WTC11 (cell line): ENCODE measurements around the gene DRD4. TPM values are rescaled to one million over a fixed set of nuclear protein-coding genes. Genes with fewer than 3 reads are reported as not detected.
"Not testable (repeated sequence)": the region's sequence is repeated elsewhere in the genome, so short reads cannot be mapped to it uniquely, and the experiment has no call there.

Experiments
- ATAC-seq: fragments of 200-7000 bp; cut with Tn5 transposase; 2 replicates; pipeline ENCODE4 v1.10.0; 2021; ENCODE audit warnings: mild to moderate bottlenecking, moderate library complexity
- CTCF ChIA-PET: fragments of 300-600 bp; sonication (Branson Sonifier 250); formaldehyde crosslinking; loops from one replicate; lab custom pipeline; 2021; ENCODE audit warnings: antibody characterized with exemption; lab: Charles Lee
- POLR2A ChIA-PET: fragments of 350-600 bp; sonication (Branson Sonifier 250); formaldehyde crosslinking; loops from one replicate; lab custom pipeline; 2021; ENCODE audit warnings: antibody characterized with exemption; lab: Charles Lee
- DNase-seq: peaks from one replicate; pipeline ENCODE4 v3.0.0; 2021; ENCODE audit warnings: low spot score
- H3K27ac Mint-ChIP-seq: 2 replicates; pipeline ENCODE4 v1.8.0; 2021; ENCODE audit warnings: mixed read lengths
- H3K27me3 Mint-ChIP-seq: 2 replicates; pipeline ENCODE4 v1.8.0; 2021; ENCODE audit warnings: low read depth, mild to moderate bottlenecking, moderate library complexity, mixed read lengths
- H3K36me3 Mint-ChIP-seq: 2 replicates; pipeline ENCODE4 v1.8.0; 2021; ENCODE audit warnings: mixed read lengths
- H3K4me1 Mint-ChIP-seq: 2 replicates; pipeline ENCODE4 v1.8.0; 2022; ENCODE audit warnings: mixed read lengths
- H3K4me3 Mint-ChIP-seq: 2 replicates; pipeline ENCODE4 v1.8.0; 2021; ENCODE audit warnings: mild to moderate bottlenecking, moderate library complexity, mixed read lengths
- H3K9me3 Mint-ChIP-seq: 2 replicates; pipeline ENCODE4 v1.8.0; 2021; ENCODE audit warnings: mixed read lengths
- ATF1 ChIP-seq: sonication (generic); formaldehyde crosslinking; IDR thresholded peaks from 2 replicates; pipeline ENCODE4 v1.8.1; 2023; ENCODE audit warnings: mild to moderate bottlenecking, moderate library complexity, missing genetic modification reagents
- ATF6 ChIP-seq: sonication (generic); formaldehyde crosslinking; IDR thresholded peaks from 2 replicates; pipeline ENCODE4 v1.8.1; 2023; ENCODE audit warnings: mild to moderate bottlenecking, missing genetic modification reagents
- ELF4 ChIP-seq: sonication (generic); formaldehyde crosslinking; IDR thresholded peaks from 2 replicates; pipeline ENCODE4 v1.8.1; 2022; ENCODE audit warnings: low read depth, mild to moderate bottlenecking, moderate library complexity, missing genetic modification reagents
- FOXJ3 ChIP-seq: sonication (generic); formaldehyde crosslinking; IDR thresholded peaks from 2 replicates; pipeline ENCODE4 v1.9.0; 2021; ENCODE audit warnings: missing genetic modification reagents, mild to moderate bottlenecking, borderline replicate concordance
- FOXP1 ChIP-seq: sonication (generic); formaldehyde crosslinking; IDR thresholded peaks from 2 replicates; pipeline ENCODE4 v1.8.0; 2022; ENCODE audit warnings: missing genetic modification reagents, mild to moderate bottlenecking, moderate library complexity, borderline replicate concordance
- GRHL2 ChIP-seq: fragments of 250-450 bp; sonication (Bioruptor Pico); IDR thresholded peaks from 2 replicates; pipeline ENCODE4 v1.8.0; 2022; ENCODE audit warnings: mild to moderate bottlenecking, moderate library complexity; ENCODE audit not compliant: insufficient replicate concordance, severe bottlenecking
- GTF2I ChIP-seq: fragments of 250-450 bp; sonication (Bioruptor Pico); conservative IDR thresholded peaks from 2 replicates; pipeline ENCODE4 v1.4.0; 2021; ENCODE audit warnings: mild to moderate bottlenecking
- IRF1 ChIP-seq: sonication (generic); formaldehyde crosslinking; IDR thresholded peaks from 2 replicates; pipeline ENCODE4 v1.8.0; 2023; ENCODE audit warnings: missing genetic modification reagents
- MLX ChIP-seq: sonication (generic); formaldehyde crosslinking; IDR thresholded peaks from 2 replicates; pipeline ENCODE4 v1.8.1; 2023; ENCODE audit warnings: mild to moderate bottlenecking, missing genetic modification reagents, moderate library complexity
- NFATC4 ChIP-seq: fragments of 250-450 bp; sonication (Bioruptor Pico); IDR thresholded peaks from 2 replicates; pipeline ENCODE4 v1.9.0; 2021; ENCODE audit warnings: mild to moderate bottlenecking
- NFE2L1 ChIP-seq: sonication (generic); formaldehyde crosslinking; IDR thresholded peaks from 2 replicates; pipeline ENCODE4 v1.8.1; 2023; ENCODE audit warnings: missing genetic modification reagents
- NFYB ChIP-seq: sonication (generic); formaldehyde crosslinking; conservative IDR thresholded peaks from 2 replicates; pipeline ENCODE4 v1.8.0; 2022; ENCODE audit warnings: low read depth, missing genetic modification reagents
- RORB ChIP-seq: fragments of 250-450 bp; sonication (Bioruptor Pico); IDR thresholded peaks from 2 replicates; pipeline ENCODE4 v1.9.0; 2021; ENCODE audit warnings: mild to moderate bottlenecking
- TCF7 ChIP-seq: sonication (generic); formaldehyde crosslinking; IDR thresholded peaks from 2 replicates; pipeline ENCODE4 v1.8.0; 2022; ENCODE audit warnings: mild to moderate bottlenecking, low read depth, missing genetic modification reagents, moderate library complexity
- TEAD4 ChIP-seq: sonication (generic); formaldehyde crosslinking; IDR thresholded peaks from 2 replicates; pipeline ENCODE4 v1.8.0; 2022; ENCODE audit warnings: mild to moderate bottlenecking, missing genetic modification reagents
- ZNF121 ChIP-seq: sonication (generic); formaldehyde crosslinking; IDR thresholded peaks from 2 replicates; pipeline ENCODE4 v1.8.0; 2023; ENCODE audit warnings: missing genetic modification reagents
- ZNF138 ChIP-seq: sonication (generic); formaldehyde crosslinking; conservative IDR thresholded peaks from 2 replicates; pipeline ENCODE4 v1.8.1; 2022; ENCODE audit warnings: mild to moderate bottlenecking, moderate library complexity, missing genetic modification reagents
- ZNF263 ChIP-seq: sonication (generic); formaldehyde crosslinking; IDR thresholded peaks from 2 replicates; pipeline ENCODE4 v1.8.1; 2022; ENCODE audit warnings: low read depth, mild to moderate bottlenecking, moderate library complexity, missing genetic modification reagents
- ZNF396 ChIP-seq: fragments of 250-450 bp; sonication (Bioruptor Pico); IDR thresholded peaks from 2 replicates; pipeline ENCODE4 v1.8.0; 2021; ENCODE audit warnings: mild to moderate bottlenecking, moderate library complexity, borderline replicate concordance
- ZNF423 ChIP-seq: fragments of 250-450 bp; sonication (Bioruptor Pico); IDR thresholded peaks from 2 replicates; pipeline ENCODE4 v2.1.2; 2022; ENCODE audit warnings: mild to moderate bottlenecking, moderate library complexity
- ZNF425 ChIP-seq: fragments of 250-450 bp; sonication (Bioruptor Pico); conservative IDR thresholded peaks from 2 replicates; pipeline ENCODE4 v1.9.0; 2021; ENCODE audit warnings: mild to moderate bottlenecking
- total RNA-seq: library from RNA; stranded (reverse); gene quantifications from 3 replicates; pipeline ENCODE4 v1.2.3, GENCODE V29; 2021
- TF ChIP-seq, protein P1 (sequence below): sonication (generic); formaldehyde crosslinking; IDR thresholded peaks from 2 replicates; pipeline ENCODE4 v1.8.0; 2022; ENCODE audit warnings: mild to moderate bottlenecking, missing genetic modification reagents
- TF ChIP-seq, protein P2 (sequence below): sonication (generic); formaldehyde crosslinking; IDR thresholded peaks from 2 replicates; pipeline ENCODE4 v1.8.1; 2022; ENCODE audit warnings: low read depth, missing genetic modification reagents, borderline replicate concordance
- TF ChIP-seq, protein P3 (sequence below): sonication (generic); formaldehyde crosslinking; IDR thresholded peaks from 2 replicates; pipeline ENCODE4 v1.8.1; 2022; ENCODE audit warnings: mild to moderate bottlenecking, moderate library complexity, missing genetic modification reagents

Gene DRD4
- total RNA-seq, 1 experiment from 2014 or later, result 3.7 TPM

DNA sequence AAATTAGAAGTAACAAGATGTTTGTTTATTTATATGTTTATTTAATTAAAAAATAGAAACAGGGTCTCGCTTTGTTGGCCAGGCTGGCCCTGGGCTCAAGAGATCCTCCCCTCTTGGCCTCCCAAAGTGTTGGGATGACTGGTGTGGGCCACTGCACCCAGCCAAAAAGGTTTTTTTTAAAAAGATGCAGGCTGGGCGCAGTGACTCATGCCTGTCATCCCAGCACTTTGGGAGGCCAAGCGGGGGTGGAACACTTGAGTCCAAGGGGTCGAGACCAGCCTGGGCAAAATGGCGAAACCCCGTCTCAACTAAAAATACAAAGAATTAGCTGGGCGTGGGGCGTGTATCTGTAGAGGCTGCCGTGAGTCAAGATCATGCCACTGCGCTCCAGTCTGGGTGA is 13.4 kb downstream of the DRD4 start:
- no peak for ATAC-seq
- ChIA-PET POLR2A (no interaction called here), CTCF (no interaction called here)
- DNase-seq, result no peak
- Mint-ChIP-seq H3K27me3 (no peaks in the 10 kb centered on the region), H3K27ac (no peak overlapping the region), H3K4me3 (no peak overlapping the region), H3K36me3 (peaks cover 34% of the 10 kb centered on the region), H3K9me3 (no peaks in the 10 kb centered on the region), H3K4me1 (0 out of 2 replicates have a peak, but pooled peaks cover 2% of the 10 kb centered on the region)
- TF ChIP-seq ZNF425 (CRISPR knock-in tag) (no peak), TEAD4 (CRISPR knock-in tag) (no peak), IRF1 (CRISPR knock-in tag) (no peak), FOXP1 (CRISPR knock-in tag) (no peak), ATF6 (no peak), MLX (no peak), ZNF121 (CRISPR knock-in tag) (no peak), NFYB (CRISPR knock-in tag) (no peak), ZNF396 (CRISPR knock-in tag) (no peak), GTF2I (no peak), TCF7 (CRISPR knock-in tag) (no peak), NFATC4 (CRISPR knock-in tag) (no peak), ZNF138 (CRISPR knock-in tag) (no peak)

DNA sequence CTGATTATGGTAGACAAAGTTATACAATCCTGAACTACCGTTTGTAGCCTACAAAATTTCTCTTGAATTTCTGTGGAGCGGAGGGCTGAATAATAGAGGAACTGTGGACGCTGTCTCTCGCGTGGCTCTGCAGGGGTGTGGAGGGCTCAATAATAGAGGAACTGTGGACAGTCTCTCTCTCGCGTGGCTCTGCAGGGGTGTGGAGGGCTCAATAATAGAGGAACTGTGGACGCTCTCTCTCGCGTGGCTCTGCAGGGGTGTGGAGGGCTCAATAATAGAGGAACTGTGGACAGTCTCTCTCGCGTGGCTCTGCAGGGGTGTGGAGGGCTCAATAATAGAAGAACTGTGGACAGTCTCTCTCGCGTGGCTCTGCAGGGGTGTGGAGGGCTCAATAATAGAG is 16.1 kb downstream of the DRD4 start:
- CTCF ChIA-PET, result not testable (repeated sequence)

GRCh38 chr11:653837-654236 is 16.8 kb downstream of the DRD4 start:
- POLR2A ChIA-PET, result no interaction called here
- CTCF ChIA-PET, result no interaction called here
- H3K36me3 Mint-ChIP-seq, result peaks cover 35% of the 10 kb centered on the region
- ATAC-seq (no peak), DNase-seq (no peak)
- H3K9me3 Mint-ChIP-seq, result no peaks in the 10 kb centered on the region
- H3K4me1 Mint-ChIP-seq, result no peaks in the 10 kb centered on the region
- H3K27me3 Mint-ChIP-seq, result no peaks in the 10 kb centered on the region
- no peak overlapping the region for H3K4me3 Mint-ChIP-seq
- H3K27ac Mint-ChIP-seq, result no peak overlapping the region
- TF ChIP-seq, protein P1, sequence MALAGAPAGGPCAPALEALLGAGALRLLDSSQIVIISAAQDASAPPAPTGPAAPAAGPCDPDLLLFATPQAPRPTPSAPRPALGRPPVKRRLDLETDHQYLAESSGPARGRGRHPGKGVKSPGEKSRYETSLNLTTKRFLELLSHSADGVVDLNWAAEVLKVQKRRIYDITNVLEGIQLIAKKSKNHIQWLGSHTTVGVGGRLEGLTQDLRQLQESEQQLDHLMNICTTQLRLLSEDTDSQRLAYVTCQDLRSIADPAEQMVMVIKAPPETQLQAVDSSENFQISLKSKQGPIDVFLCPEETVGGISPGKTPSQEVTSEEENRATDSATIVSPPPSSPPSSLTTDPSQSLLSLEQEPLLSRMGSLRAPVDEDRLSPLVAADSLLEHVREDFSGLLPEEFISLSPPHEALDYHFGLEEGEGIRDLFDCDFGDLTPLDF, result no peak
- TF ChIP-seq, protein P2, sequence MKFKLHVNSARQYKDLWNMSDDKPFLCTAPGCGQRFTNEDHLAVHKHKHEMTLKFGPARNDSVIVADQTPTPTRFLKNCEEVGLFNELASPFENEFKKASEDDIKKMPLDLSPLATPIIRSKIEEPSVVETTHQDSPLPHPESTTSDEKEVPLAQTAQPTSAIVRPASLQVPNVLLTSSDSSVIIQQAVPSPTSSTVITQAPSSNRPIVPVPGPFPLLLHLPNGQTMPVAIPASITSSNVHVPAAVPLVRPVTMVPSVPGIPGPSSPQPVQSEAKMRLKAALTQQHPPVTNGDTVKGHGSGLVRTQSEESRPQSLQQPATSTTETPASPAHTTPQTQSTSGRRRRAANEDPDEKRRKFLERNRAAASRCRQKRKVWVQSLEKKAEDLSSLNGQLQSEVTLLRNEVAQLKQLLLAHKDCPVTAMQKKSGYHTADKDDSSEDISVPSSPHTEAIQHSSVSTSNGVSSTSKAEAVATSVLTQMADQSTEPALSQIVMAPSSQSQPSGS, result no peak
- TF ChIP-seq ZNF263 (CRISPR knock-in tag), result no peak
- TF ChIP-seq ATF1, result no peak
- no peak for TF ChIP-seq ELF4 (CRISPR knock-in tag)
- no peak for TF ChIP-seq NFYB (CRISPR knock-in tag)
- TF ChIP-seq, protein P3, sequence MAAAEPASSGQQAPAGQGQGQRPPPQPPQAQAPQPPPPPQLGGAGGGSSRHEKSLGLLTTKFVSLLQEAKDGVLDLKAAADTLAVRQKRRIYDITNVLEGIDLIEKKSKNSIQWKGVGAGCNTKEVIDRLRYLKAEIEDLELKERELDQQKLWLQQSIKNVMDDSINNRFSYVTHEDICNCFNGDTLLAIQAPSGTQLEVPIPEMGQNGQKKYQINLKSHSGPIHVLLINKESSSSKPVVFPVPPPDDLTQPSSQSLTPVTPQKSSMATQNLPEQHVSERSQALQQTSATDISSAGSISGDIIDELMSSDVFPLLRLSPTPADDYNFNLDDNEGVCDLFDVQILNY (CRISPR knock-in tag), result no peak
- no peak for TF ChIP-seq FOXP1 (CRISPR knock-in tag)
- TF ChIP-seq GRHL2, result no peak
- no peak for TF ChIP-seq NFE2L1
- TF ChIP-seq ZNF138 (CRISPR knock-in tag), result no peak
- TF ChIP-seq FOXJ3 (CRISPR knock-in tag), result no peak
- TF ChIP-seq TCF7 (CRISPR knock-in tag), result no peak
- no peak for TF ChIP-seq ZNF423 (CRISPR knock-in tag)
- TF ChIP-seq RORB (CRISPR knock-in tag), result no peak

More for the DNA sequence above, 16.1 kb downstream of the DRD4 start:
- POLR2A ChIA-PET, H3K4me1 Mint-ChIP-seq, DNase-seq, H3K27ac Mint-ChIP-seq, H3K9me3 Mint-ChIP-seq, H3K4me3 Mint-ChIP-seq, ATAC-seq, H3K27me3 Mint-ChIP-seq: not testable (repeated sequence)
- peaks cover 37% of the 10 kb centered on the region for H3K36me3 Mint-ChIP-seq
